ENCODE data around the gene CCDC27.

Gene CCDC27

DNA sequence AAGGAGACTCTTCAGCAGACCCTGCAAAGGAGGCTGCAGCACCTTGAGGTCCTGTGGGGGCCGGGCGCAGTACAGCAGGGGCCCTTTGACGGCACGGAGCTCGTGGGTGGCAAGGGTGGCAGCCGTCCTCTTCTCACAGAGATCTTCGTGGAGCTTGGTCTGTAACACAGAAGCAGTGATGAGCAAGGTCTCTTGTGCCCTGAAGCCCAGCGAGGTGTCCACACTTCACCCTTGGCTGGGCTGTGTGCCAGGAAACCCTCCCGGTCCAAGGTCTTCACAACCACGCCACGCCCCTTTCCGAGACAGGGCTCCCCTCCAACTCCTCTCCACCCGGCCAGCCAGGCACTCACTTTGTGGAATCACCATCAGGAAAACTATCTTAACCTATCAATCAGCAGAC is 32.8 kb downstream of the CCDC27 start:
- H4K20me1 ChIP-seq: peaks cover 70 to 100% (median 95%) of the 10 kb centered on the region in 11 experiments

DNA sequence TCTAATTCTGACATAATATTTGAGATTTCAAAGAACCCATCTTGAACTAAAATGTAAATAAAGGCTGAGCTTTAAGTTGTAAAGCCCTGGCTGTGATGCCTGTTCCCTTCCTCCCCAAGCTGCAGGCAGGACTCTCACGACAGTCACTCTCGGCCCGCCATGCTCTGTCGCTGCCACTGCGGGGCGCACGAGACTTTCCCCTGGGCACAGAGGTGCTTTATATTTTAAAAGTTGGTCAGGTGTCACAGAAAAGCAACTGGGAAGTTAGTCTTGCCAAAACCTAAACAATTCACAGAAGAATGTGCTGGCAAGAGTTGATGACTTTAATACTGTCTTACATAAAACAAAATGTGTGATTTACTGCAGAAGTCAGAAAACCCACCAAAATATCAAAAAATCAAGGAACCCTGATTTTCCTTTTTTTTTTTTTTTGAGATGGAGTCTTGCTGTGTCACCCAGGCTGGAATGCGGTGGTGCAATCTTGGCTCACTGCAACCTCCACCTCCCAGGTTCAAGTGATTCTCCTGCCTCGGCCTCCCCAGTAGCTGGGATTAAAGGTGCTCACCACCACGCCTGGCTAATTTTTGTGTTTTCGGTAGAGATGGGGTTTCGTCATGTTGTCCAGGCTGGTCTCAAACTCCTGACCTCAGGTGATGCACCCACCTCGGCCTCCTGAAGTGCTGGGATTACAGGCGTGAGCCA is 33.4 kb downstream of the CCDC27 start:
- peak overlapping the region in 9 of 11 experiments; percentile 18 to 91 (median 84); a peak in 15 of 22 replicates for H3K4me2 ChIP-seq
- H3K9ac ChIP-seq: 0 out of 22 replicates have a peak overlapping the region, but pooled peaks of 2 of the 11 experiments have one; percentile 7 to 10
- peaks cover 75 to 100% (median 95%) of the 10 kb centered on the region in 11 experiments for H4K20me1 ChIP-seq
- no peak overlapping the region; a peak in 1 of 20 replicates for H3K4me3 ChIP-seq
- peaks cover 52 to 81% (median 68%) of the 10 kb centered on the region in 11 experiments for H3K36me3 ChIP-seq
- peaks cover 0 to 10% (median 0%) of the 10 kb centered on the region in 11 experiments; a peak in 3 of 22 replicates for H3K27me3 ChIP-seq
- no peak overlapping the region for H3K27ac ChIP-seq
- peaks cover 30 to 88% (median 74%) of the 10 kb centered on the region in 10 experiments for H3K4me1 ChIP-seq
- H3K9me3 ChIP-seq (replicated peaks in 1 of 11): no peaks in the 10 kb centered on the region
- TF ChIP-seq Cebpa-rat (IDR thresholded peaks at IDR 0.05): no peak

More for the DNA sequence above, 32.8 kb downstream of the CCDC27 start:
- H3K27me3 ChIP-seq: peaks cover 0 to 10% (median 0%) of the 10 kb centered on the region in 11 experiments; a peak in 3 of 22 replicates
- no peaks in the 10 kb centered on the region for H3K9me3 ChIP-seq (replicated peaks in 1 of 11)
- no peak overlapping the region; a peak in 1 of 20 replicates for H3K4me3 ChIP-seq
- TF ChIP-seq Cebpa-rat (IDR thresholded peaks at IDR 0.05): no peak
- H3K27ac ChIP-seq: no peak overlapping the region
- peaks cover 25 to 82% (median 69%) of the 10 kb centered on the region in 10 experiments for H3K4me1 ChIP-seq
- H3K4me2 ChIP-seq: peak overlapping the region in 9 of 11 experiments; percentile 54 to 91 (median 84); a peak in 18 of 22 replicates
- H3K9ac ChIP-seq: 0 out of 22 replicates have a peak overlapping the region, but pooled peaks of 2 of the 11 experiments have one; percentile 7 to 10
- H3K36me3 ChIP-seq: peaks cover 57 to 82% (median 72%) of the 10 kb centered on the region in 11 experiments

- Histone ChIP-seq H3K9ac (no peak overlapping the region), H3K27ac (no peak overlapping the region), H3K9me3 (replicated peaks in 1 of 11) (no peaks in the 10 kb centered on the region), H3K4me3 (no peak overlapping the region), H3K4me2 (peak overlapping the region; percentile 1 to 97 (median 86); a peak in 20 of 22 replicates), H3K4me1 (peaks cover 39 to 97% (median 83%) of the 10 kb centered on the region in 10 experiments), H4K20me1 (peaks cover 86 to 100% (median 100%) of the 10 kb centered on the region in 11 experiments), H3K27me3 (peaks cover 0 to 10% (median 0%) of the 10 kb centered on the region in 11 experiments; a peak in 3 of 22 replicates), H3K36me3 (peaks cover 41 to 81% (median 60%) of the 10 kb centered on the region in 11 experiments)
- TF ChIP-seq Cebpa-rat (IDR thresholded peaks at IDR 0.05): no peak
These were observed 34.5 kb downstream of the CCDC27 start for GRCh38 chr1:3786468-3787348.

- TF ChIP-seq Cebpa-rat (IDR thresholded peaks at IDR 0.05): no peak
- Histone ChIP-seq H3K27me3 (peaks cover 0 to 10% (median 0%) of the 10 kb centered on the region in 11 experiments; a peak in 3 of 22 replicates), H3K27ac (no peak overlapping the region), H3K4me1 (peaks cover 39 to 96% (median 85%) of the 10 kb centered on the region in 10 experiments), H4K20me1 (peaks cover 92 to 100% (median 100%) of the 10 kb centered on the region in 11 experiments), H3K4me3 (no peak overlapping the region), H3K9me3 (replicated peaks in 1 of 11) (no peaks in the 10 kb centered on the region), H3K4me2 (peak overlapping the region; percentile 1 to 97 (median 86); a peak in 20 of 22 replicates), H3K9ac (0 out of 22 replicates have a peak overlapping the region, but pooled peaks of 2 of the 11 experiments have one; percentile 25 to 32), H3K36me3 (peaks cover 34 to 80% (median 59%) of the 10 kb centered on the region in 11 experiments)
These were observed 35.1 kb downstream of the CCDC27 start for GRCh38 chr1:3787349-3787715.

- peaks cover 39 to 93% (median 83%) of the 10 kb centered on the region in 10 experiments for H3K4me1 ChIP-seq
- no peak overlapping the region for H3K27ac ChIP-seq
- peaks cover 33 to 80% (median 59%) of the 10 kb centered on the region in 11 experiments for H3K36me3 ChIP-seq
- H3K4me2 ChIP-seq: peak overlapping the region; percentile 80 to 98 (median 87)
- H3K4me3 ChIP-seq: no peak overlapping the region; a peak in 2 of 20 replicates
- TF ChIP-seq Cebpa-rat (IDR thresholded peaks at IDR 0.05): no peak
- peak overlapping the region in 5 of 11 experiments; percentile 25 to 37 (median 32); a peak in 3 of 22 replicates for H3K9ac ChIP-seq
- H3K27me3 ChIP-seq: peaks cover 0 to 10% (median 0%) of the 10 kb centered on the region in 11 experiments; a peak in 3 of 22 replicates
- peaks cover 99 to 100% (median 100%) of the 10 kb centered on the region in 11 experiments for H4K20me1 ChIP-seq
- H3K9me3 ChIP-seq (replicated peaks in 1 of 11): no peaks in the 10 kb centered on the region
These were observed 35.7 kb downstream of the CCDC27 start for GRCh38 chr1:3787745-3788605.

DNA sequence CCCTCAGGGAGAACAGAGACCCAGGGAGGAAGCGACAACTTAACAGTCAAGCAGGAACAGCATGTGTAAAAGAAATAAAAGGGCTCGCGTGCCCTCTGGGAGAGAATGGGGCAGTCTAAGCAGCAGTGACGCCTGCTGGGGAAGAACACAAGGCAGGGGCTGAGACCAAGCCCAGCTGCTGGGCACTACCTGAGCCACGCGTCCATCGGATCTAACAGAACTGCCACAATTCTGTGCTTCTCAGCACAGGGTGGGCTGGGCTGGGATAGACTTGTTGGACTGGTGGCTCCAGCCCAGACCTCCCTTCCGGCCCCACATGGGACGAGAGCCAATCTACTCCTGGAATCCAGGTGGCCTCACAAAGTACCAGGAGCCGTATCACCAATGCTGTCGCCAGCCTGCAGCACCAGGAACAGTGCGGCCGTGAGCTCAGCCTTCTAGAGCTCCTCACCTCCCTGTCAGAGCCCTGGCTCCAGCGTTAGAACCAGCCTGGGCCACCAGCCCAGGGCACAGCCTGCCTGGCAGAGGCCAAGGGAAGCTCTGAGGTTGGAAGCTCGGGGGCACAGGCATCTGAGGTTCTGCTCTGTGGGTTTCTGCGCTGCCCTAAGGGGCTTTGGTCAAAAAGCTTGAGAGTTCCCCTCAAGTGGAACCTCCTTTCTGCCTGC is 36.6 kb downstream of the CCDC27 start:
- peaks cover 48 to 90% (median 83%) of the 10 kb centered on the region in 10 experiments for H3K4me1 ChIP-seq
- H3K27me3 ChIP-seq: peaks cover 0 to 10% (median 0%) of the 10 kb centered on the region in 11 experiments; a peak in 3 of 22 replicates
- TF ChIP-seq Cebpa-rat (IDR thresholded peaks at IDR 0.05): no peak
- H3K9ac ChIP-seq: peak overlapping the region in 10 of 11 experiments; percentile 2 to 71 (median 44); a peak in 17 of 22 replicates
- H3K4me2 ChIP-seq: peak overlapping the region; percentile 80 to 98 (median 87)
- H3K36me3 ChIP-seq: peaks cover 38 to 80% (median 58%) of the 10 kb centered on the region in 11 experiments
- peaks cover 99 to 100% (median 100%) of the 10 kb centered on the region in 11 experiments for H4K20me1 ChIP-seq
- H3K27ac ChIP-seq: peak overlapping the region in 1 of 11 experiments; percentile 10; a peak in 1 of 22 replicates
- H3K9me3 ChIP-seq (replicated peaks in 1 of 11): no peaks in the 10 kb centered on the region
- peak overlapping the region in 3 of 10 experiments; percentile 3 to 35 (median 7); a peak in 4 of 20 replicates for H3K4me3 ChIP-seq

Measured in BLaER1 treated with 17β-estradiol and CSF1 and Interleukin-3, amounts not matched to agents 10 nM and 100 nM (cell line).